OCI-LY1 (cell line): ENCODE measurements around the gene CEBPZOS.

Experiments
- CTCF ChIP-seq: fragments of 200-600 bp; sonication (generic), shearing (Covaris generic); IDR thresholded peaks from 2 replicates; pipeline ENCODE4 v1.5.1; 2017; ENCODE audit warnings: mild to moderate bottlenecking, antibody characterized with exemption, low read length, moderate library complexity, mixed read lengths
- EZH2 ChIP-seq: fragments of 200-600 bp; sonication (generic), shearing (Covaris generic); IDR thresholded peaks from 2 replicates; pipeline ENCODE4 v1.8.0; 2017; ENCODE audit warnings: borderline replicate concordance, mixed run types, mild to moderate bottlenecking, antibody characterized with exemption, low read length, moderate library complexity, mixed read lengths

DNA sequence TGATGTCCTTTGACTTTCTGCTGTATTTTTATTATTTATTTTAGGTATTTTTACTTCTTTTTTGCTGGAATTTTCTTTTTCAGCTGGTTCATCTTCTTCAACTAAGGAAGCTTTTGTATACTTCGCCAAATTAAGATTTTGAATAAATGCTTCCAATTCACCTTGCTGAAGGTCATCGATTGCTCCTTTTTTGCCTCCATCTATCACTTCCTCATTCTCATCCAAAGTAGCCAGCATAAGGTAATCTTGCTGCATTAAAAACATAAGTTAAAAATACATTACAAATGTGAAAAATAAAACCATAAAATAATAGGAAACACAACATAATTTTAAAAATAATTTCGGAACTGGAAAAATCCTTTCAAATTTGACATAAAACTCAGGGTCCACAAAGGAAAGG is 32.5 kb downstream of the CEBPZOS start:
- no peak for TF ChIP-seq CTCF
- no peak for TF ChIP-seq EZH2
